GM19328 (cell line): ENCODE measurements around the gene ZFAND4.
A peak's percentile ranks its signal among the peaks of the same experiment; 100 is the strongest.
"Not testable (repeated sequence)": the region's sequence is repeated elsewhere in the genome, so short reads cannot be mapped to it uniquely, and the experiment has no call there.

Experiments used
- ATAC-seq: cut with Tn5 transposase; IDR thresholded peaks from one replicate; pipeline ENCODE4 v1.9.1; 2021; ENCODE audit warnings: mild to moderate bottlenecking, moderate library complexity; ENCODE audit not compliant: unreplicated experiment

Gene ZFAND4

DNA sequence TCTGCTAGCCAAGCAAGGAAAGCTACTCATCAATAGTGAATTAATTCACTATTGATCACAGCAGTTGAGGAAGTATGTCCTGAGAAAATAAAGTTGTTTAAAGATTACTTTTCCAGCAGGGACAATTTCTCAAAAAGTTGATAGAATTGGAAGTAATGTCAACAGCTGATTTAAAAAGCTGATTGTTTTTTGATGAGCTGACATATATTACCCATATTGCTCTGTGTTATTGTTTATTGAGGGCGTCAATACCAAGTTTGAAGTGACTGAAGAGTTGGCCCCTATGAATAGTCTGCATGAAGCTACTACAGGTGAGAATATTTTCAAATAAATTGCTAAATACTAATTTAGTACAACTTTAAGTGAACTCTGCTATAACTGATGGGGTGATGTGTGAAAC lies 28.0 kb downstream of the ZFAND4 start:
- ATAC-seq = no peak

DNA sequence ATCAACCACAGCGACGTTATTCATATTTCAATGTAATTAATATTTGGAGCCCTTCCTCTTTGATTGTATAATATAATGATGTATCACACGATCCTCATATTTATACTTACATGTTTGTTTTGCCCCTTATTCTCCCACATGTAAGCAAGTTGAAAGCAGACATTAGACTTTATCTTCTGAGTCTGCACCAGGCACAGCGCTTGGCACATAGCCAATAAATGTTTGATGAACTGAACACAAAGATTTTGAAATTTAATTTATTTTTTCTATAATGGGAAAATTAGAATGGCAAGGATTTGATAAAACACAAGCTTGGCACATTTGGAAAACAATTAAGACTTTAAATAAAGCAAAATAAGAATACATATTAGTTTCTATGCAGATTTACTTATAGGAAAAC lies 31.6 kb downstream of the ZFAND4 start:
- ATAC-seq = no peak

DNA sequence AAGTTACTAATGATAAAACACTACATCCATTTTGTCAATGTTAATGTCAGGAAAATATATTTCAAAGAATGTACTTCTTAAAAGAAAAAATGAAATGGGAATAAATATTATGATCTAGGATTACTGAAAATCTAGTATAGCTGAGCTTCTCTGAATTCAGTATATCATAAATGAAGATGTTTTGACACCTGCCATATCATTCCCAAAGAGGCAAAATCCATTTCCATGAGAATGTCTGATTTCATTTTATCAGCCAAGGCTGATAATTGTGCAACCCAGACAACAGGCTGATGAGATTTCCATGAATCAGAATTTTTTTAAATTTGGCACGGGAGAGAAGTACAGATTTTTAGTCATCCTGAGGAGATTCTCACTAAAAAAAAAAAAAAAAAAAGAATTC lies 32.5 kb downstream of the ZFAND4 start:
- no peak for ATAC-seq

DNA sequence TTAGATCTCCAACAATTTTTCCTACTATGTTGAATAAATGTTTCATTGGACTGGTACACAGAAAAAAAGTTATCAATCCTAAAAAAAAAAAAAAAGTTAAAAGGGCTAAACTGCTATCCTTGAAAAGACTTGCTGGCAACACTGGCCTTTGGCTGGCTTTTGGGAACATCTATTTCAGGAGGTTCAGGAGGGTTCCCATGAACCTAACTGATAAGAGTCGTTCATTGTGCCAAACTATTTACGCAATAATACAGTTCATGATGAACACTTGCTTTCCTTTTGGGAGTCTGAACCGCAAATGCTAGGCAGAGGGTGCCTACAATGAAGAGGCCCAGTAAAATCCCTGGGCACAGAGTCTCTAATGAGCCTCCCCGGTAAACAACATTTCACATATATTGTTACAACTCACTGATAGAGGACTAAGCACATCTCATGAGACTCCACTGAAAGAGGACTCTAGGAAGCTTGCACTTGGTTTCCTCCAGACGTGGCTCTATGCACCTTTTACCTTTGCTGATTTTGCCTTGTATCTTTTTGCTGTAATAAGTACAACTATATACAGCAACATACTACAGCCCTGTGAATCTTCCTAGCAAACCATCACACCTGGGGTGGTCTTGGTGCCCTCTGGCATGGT lies 45.0 kb downstream of the ZFAND4 start:
- ATAC-seq = no peak

DNA sequence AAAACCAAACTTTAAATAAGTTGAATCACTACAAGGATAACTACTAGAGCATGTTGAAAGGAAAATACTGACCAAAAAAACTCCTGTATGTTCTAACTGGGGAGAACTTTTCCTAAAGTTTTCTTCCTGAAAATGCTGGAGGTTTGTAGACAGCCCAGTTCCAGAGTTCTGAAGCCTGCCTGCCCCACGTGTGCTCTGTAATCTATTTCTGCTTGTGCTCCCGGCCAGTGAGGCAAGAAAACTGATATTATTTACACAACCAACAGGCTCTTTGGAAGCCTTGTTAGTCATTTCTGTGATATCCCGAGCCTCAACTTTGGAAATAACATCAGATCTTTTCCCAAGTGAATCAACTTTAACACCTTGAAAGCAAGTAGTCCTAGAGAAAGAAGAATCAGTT lies 46.7 kb downstream of the ZFAND4 start:
- no peak for ATAC-seq

DNA sequence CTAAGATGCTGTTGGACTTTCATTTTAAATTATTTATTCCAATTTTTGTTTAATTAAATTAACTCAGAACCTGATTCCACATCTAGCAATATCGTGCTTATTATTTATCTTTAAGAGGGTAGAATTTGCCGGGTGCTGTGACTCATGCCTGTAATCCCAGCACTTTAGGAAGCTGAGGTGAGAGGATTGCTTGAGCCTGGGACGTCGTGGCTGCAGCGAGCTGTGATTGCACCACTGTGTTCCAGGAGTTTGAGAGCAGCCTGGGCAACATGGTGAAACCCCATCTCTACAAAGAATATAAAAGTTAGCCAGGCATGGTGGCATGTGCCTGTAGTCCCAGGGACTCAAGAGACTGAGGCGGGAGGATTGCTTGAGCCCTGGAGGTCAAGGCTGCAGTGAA lies 47.8 kb downstream of the ZFAND4 start:
- ATAC-seq = no peak

DNA sequence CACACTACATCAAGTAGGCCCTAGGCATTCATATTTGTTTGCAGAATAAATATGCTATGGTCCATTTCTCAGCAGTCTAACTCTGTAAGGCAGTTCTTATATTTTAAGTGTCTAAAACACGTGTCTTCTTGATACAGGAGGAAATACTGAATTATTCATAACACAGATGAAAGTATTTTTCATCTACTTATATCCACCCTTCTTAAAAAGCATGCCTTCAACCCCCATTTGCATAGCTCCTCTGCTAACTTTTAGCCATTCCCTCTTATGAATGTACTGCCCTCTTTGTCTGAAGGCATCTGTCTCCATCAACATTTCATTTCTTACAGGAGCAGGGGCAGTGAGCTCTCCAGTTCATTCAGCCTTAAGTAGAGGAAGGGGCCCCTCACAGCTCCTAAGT lies 57.7 kb downstream of the ZFAND4 start:
- ATAC-seq = no peak

DNA sequence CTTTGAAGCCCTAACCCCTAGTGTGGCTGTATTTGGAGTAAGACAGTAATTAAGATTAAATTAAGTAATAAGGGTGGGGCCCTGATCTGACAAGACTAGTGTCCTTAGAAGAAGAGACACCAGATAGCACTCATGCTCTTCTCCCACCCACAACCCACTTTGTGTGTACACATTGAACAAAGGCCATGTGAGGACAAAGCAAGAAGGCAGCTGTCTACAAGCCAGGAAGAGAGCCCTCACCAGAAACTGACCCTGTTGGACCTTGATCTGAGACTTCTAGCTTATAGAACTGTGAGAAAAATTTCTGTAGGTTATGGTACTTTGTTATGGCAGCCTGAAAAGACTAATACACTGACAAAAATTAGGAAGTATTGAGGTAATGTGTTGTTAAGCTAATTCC lies 59.8 kb downstream of the ZFAND4 start:
- no peak for ATAC-seq

DNA sequence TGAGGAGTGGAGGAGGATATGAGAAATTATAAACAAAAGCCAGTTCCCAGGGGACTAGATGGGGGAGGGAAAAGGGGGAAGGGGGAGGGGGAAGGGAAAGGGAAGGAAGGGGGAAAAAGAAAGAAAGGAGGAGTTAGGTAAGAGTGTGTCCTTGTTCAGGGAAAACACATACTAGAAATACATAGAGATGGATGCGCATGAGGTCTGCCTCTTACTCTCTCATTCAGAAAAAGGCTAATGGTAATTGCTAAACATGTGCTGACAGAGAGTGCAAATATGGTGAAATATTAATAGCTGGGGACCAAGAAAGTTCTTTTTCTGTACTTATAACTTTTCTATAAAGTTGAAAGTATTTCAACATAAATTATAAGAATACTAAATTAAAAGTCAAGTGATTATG lies 64.5 kb downstream of the ZFAND4 start:
- no peak for ATAC-seq

DNA sequence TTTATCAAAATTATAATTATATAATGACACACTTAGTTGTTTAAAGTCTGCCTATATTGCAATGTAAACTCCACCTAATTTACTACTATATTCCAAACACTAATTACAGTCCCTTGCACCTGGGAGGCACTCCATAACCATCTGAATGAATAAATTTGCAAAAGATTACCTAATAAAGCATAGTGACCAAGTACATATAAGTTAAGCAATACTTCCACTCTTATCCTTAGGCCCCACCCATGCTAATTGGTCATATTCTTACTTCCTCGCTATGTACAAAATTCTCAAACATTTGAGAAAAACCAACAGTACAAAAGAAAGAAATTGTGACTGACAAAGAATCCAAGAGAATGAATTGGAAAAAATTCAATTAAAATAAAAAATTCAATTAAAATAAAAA lies 65.3 kb downstream of the ZFAND4 start:
- ATAC-seq = no peak

DNA sequence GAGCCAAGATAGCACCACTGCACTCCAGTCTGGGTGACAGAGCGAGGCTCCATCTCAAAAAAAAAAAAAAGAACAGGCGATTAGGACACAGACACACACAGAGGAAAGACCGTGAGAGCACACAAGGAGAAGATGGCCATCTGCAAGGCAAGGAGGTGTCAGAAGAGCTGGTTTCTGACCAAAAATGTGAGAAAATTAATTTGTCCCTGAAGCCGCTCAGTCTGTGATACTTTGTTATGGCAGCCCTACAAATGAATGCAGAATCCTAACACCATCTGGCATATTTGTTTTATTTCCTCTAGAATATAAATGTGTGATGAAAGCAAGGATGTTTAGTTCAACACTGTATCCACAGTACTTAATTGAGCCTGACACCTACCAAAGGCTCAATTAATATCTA lies 69.7 kb downstream of the ZFAND4 start:
- no peak for ATAC-seq

DNA sequence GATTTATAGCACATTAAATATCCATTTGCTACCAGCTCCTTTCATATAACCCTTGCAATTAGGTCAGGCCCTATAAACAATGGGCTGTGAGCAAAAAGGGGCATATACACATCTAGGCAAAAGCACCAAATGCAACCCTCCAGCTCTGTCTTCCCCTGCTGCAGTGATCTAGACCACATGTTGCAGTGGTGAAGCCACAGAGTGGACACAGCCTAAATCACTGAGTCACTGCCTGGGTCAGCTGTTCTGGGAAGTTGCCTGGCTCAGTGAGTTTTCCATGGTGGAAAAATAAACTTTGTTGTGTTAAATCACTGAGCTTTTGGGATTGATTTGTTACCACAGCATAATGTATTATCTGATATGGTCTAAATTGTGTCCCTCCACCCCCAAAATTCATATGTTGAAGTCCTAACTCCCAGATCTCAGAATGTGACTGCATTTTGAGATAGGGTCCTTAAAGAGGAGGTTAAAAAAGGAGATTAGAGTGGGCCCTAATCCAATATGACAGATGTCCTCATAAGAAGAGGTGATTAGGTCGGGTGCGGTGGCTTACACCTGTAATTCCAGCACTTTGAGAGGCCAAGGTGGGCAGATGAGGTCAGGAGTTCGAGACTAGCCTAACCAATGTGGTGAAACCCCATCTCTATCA lies 70.4 kb downstream of the ZFAND4 start:
- no peak for ATAC-seq

DNA sequence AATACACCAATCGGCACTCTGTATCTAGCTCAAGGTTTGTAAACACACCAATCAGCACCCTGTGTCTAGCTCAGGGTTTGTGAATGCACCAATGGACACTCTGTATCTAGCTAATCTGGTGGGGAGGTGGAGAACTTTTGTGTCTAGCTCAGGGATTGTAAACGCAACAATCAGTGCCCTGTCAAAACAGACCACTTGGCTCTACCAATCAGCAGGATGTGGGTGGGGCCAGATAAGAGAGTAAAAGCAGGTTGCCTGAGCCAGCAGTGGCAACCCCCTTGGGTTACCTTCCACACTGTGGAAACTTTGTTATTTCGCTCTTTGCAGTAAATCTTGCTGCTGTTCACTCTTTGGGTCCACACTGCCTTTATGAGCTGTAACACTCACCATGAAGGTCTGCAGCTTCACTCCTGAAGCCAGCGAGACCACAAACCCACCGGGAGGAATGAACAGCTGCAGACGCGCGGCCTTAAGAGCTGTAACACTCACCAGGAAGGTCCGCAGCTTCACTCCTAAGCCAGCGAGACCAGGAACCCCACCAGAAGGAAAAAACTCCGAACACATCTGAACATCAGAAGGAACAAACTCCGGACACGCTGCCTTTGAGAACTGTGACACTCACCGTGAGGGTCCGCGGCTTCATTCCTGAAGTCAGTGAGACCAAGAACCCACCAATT lies 71.2 kb downstream of the ZFAND4 start:
- ATAC-seq = not testable (repeated sequence)

DNA sequence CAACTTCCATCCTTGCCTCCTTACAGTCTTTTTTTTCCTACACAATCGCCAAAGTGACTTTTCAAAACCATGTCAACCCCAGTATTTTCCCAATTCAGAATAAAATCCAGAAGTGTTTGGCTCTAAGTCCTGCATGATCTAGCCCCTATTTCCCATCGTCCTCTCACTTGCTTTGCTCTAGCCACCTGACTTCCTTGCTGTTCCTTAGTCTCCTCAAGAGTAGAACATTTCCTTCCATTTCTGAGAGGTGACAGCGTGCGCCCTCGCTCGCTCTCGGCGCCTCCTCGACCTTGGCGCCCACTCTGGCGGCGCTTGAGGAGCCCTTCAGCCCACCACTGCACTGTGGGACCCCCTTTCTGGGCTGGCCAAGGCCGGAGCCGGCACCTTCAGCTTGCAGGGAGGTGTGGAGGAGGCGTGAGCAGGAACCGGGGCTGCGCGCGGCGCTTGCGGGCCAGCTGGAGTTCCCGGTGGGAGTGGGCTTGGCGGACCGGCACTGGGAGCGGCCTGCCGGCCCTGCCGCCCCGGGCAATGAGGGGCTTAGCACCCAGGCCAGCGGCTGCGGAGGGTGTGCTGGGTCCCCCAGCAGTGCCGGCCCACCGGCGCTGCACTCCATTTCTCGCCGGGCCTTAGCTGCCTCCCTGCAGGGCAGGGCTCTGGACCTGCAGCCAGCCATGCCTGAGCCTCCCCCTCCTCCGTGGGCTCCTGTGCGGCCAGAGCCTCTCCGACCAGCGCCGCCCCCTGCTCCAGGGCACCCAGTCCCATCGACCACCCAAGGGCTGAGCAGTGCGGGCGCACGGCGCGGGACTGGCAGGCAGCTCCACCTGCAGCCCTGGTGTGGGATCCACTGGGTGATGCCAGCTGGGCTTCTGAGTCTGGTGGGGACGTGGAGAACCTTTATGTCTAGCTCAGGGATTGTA lies 72.0 kb downstream of the ZFAND4 start:
- ATAC-seq = not testable (repeated sequence)

DNA sequence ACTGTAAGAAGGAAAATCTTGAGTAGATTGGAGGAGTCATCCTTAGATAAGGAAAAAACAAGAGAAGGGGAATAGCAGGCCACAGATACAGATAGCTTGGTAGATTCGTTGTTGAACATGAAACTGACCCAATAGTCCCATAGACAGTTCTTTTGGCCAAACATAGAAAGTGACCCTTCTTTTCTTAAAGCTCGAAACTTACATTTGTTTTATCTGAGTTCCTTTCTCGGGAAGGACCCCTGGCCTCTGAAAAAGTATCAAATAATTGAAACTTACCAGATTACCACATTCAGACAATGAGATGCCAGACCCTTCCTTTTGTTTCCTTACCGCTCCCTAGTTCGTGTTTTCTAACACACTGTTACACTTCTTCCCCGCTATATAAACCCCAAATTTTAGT lies 72.9 kb downstream of the ZFAND4 start:
- ATAC-seq = no peak

DNA sequence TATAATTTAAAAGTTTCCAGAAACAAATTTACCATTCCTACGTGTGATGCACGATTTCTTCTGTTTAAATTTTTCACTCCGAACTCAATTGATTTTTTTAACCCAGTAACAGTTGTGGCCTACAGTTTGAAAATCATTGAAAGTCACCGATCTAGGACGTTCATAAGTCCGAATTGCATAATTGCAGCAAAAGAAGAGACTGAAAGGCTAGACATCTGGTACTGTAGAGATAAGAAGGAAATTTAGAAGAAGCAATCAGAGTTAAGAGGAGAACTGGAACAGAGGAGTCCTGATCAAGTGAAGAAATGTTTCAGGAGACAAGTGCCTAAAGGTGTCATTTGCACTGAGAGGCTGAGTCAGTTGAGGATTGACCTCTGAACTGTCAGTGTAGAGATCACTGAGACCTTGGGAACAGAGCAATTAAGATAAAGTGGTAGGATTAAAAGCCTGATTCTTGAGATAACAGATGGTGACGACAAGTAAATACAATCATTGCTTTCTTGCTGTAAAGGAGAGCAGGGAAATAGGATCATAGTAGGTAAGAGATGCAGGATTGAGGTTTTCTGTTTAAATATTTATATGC lies 73.5 kb downstream of the ZFAND4 start:
- ATAC-seq = no peak

DNA sequence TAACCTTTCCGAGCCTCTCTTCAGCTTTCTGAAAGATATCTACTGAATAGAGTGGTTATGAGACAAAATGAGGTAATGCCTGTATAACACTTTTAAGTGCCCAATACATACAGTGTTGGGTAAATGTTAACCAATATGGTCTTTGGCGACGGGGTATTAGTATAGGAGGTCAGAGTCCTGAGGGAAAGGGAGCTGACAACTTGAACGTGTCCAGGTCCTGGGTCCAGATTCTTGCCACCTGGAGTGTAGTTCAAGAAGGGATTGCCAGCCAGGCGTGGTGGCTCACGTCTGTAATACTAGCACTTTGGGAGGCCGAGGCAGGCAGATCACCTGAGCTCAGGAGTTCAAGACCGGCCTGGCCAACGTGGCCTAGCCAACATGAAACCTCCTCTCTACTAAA lies 76.0 kb downstream of the ZFAND4 start:
- ATAC-seq = no peak

DNA sequence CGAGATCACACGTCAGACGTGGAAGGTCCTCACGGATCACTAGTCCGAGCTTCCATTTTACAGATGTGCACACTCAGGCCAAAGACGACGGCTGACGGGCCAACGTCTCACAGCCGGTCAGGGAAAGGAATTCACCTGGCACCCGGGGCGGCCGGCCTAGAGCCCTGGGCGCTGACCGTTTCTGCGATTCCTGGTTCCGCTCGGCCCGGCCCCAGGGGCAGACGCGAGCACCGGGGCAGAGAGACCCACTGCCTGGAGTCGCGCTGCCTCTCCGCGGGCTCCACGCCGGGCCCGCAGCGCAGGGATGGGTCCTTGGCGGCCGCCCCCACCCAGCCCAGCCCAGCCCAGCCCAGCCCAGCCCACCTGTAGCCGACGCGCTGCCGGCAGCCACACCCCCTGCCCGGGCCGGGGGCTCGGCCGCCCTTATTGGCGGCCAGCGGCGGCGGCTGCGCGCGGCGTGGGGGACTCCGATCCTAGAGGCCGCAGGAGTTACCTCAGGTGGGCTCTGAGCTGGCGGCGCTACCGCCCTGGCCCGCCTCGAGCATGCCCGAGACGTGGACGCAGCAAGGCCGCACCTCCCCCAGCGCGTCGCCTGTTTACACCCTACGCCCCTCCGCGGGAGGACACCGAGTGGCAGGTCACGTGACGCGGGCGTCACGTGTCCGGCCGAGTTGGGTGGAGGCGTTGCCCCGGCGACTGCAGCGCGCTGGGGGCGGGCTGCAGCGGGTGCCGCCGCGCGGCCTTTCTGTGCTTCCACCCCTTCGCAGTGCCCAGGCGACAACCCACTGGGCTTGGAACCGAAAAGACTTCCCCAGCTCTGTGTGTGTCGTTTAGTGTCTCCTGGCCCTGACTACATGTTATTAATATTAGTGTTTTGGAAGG lies 78.1 kb downstream of the ZFAND4 start:
- ATAC-seq = peak; percentile 93

DNA sequence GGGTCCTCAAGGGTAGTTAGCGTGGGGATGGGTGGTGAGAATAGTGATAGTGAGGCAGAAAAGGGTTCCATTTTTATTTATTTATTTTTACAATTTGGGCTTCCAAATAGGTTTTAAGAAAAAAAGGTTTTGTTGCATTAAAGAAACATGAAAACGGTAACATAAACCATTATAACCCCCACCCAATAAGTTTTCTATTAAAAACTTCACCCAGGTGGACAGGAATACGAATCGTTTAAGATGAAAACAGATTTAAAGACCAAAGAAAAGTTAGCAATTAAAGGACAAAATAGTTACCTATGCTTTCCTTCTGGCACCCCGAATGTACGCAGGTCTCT lies 78.7 kb downstream of the ZFAND4 start:
- ATAC-seq = no peak

DNA sequence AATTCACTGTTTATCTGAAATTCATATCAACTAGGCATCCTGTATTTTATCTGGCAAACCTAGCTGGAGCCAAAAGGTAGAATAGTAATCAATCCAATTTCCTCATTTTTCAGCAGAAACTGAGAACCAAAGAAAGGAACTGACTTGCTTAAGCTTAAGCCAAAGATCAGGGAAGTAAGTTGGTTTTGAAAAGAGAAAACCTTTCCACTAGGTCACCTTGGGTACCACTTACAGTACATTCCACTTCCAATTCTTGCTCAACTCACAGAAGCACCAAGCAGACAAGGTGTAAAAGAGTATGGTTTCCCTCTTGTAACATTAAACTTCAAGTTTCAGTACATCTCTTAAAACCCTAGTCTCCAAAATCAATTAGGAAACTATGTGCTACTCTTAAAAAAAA lies 79.6 kb downstream of the ZFAND4 start:
- ATAC-seq = no peak
